Fibroblast of lung (primary cell): ENCODE results near the gene CSGALNACT2.

Experiments used
- EZH2 ChIP-seq: IDR thresholded peaks from 2 replicates; pipeline ENCODE4 v1.5.1; 2012; ENCODE audit warnings: low read length, control low read depth, mild to moderate bottlenecking; ENCODE audit errors: missing control alignments
- TF ChIP-seq, protein P1 (sequence below), 2 donors: IDR thresholded peaks in 1 of 2; conservative IDR thresholded peaks in 1 of 2; 1 replicate in 1 of 2; 2 replicates in 1 of 2; pipeline ENCODE4 v1.5.1; 2011 to 2012; ENCODE audit warnings: low read length in 2 of 2, control low read depth in 1 of 2, inconsistent platforms in 1 of 2, low read depth in 1 of 2, mild to moderate bottlenecking in 1 of 2

DNA sequence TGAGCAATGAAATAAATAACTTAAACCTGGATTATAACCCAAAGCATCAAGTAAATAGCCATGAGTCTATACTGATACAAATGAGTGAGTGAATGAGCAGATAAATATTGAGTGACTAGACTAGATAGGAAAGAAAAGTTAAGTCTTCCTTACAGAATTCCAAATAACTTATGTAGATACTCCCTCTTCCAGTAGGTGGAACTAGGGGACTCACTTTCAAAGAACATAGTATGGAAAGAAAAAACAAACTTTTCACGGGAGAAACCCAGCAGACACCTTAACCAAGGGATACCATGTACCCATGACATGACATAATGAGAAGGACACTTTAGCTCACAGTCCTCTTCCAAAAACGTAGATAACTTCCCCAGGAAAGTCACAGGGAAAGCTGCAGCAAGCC is 32.2 kb downstream of the CSGALNACT2 start:
- TF ChIP-seq, protein P1, sequence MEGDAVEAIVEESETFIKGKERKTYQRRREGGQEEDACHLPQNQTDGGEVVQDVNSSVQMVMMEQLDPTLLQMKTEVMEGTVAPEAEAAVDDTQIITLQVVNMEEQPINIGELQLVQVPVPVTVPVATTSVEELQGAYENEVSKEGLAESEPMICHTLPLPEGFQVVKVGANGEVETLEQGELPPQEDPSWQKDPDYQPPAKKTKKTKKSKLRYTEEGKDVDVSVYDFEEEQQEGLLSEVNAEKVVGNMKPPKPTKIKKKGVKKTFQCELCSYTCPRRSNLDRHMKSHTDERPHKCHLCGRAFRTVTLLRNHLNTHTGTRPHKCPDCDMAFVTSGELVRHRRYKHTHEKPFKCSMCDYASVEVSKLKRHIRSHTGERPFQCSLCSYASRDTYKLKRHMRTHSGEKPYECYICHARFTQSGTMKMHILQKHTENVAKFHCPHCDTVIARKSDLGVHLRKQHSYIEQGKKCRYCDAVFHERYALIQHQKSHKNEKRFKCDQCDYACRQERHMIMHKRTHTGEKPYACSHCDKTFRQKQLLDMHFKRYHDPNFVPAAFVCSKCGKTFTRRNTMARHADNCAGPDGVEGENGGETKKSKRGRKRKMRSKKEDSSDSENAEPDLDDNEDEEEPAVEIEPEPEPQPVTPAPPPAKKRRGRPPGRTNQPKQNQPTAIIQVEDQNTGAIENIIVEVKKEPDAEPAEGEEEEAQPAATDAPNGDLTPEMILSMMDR (conservative IDR thresholded peaks at IDR 0.05 in 1 of 2, IDR thresholded peaks at IDR 0.05 in 1 of 2; ENCODE audit: low read depth in 1 of 2, low read length in 2 of 2), result peak in 1 of 2 donors; percentile 35
- no peak for TF ChIP-seq EZH2
